Endothelial cell of umbilical vein (primary cell): ENCODE measurements around the gene CDHR1. TPM values are rescaled to one million over a fixed set of nuclear protein-coding genes. Genes with fewer than 3 reads are reported as not detected.

Experiments
- BruUV-seq: library from RNA; stranded (reverse); fragments of 400-500 nt; replicated peaks from 2 replicates; lab custom pipeline; 2021; lab: Mats Ljungman, UMichigan
- CTCF ChIA-PET: fragments of 300-600, 350-600 bp; sonication (Branson Sonifier 250); formaldehyde crosslinking; loops from one replicate; lab custom pipeline; 2021; ENCODE audit warnings: antibody characterized with exemption, inconsistent platforms; lab: Charles Lee
- POLR2A ChIA-PET: fragments of 300-600, 350-600 bp; sonication (Branson Sonifier 250); formaldehyde crosslinking; loops from one replicate; lab custom pipeline; 2021; ENCODE audit warnings: antibody characterized with exemption, inconsistent platforms; lab: Charles Lee
- DNase-seq: peaks from one replicate; pipeline ENCODE4 v3.0.0-alpha.2; 2011; ENCODE audit warnings: low read depth, low spot score
- FAIRE-seq: peaks from 2 replicates; lab custom pipeline; 2011; peaks lifted over from hg19 to GRCh38; lab: Jason Lieb, UNC
- H2AFZ ChIP-seq: 2 replicates; pipeline ENCODE4 v1.6.0; 2012; ENCODE audit warnings: low read depth, low read length, control low read depth, inconsistent platforms
- H3K27ac ChIP-seq: 2 replicates; pipeline ENCODE4 v1.5.1; 2011; ENCODE audit warnings: low read depth, mild to moderate bottlenecking, control low read depth, low read length, moderate library complexity; ENCODE audit not compliant: insufficient read depth
- H3K27me3 ChIP-seq, 2 experiments: 2 replicates each; pipeline versions ENCODE4 v1.6.0 to v1.6.1; 2011; ENCODE audit warnings: low read length in 2 of 2, mixed read lengths in 1 of 2; ENCODE audit not compliant: control insufficient read depth in 2 of 2, insufficient read depth in 2 of 2
- H3K36me3 ChIP-seq, 2 experiments: 2 replicates in 1 of 2; 3 replicates in 1 of 2; pipeline ENCODE4 v1.5.1; 2011; ENCODE audit warnings: low read length in 2 of 2, mild to moderate bottlenecking in 1 of 2, moderate library complexity in 1 of 2; ENCODE audit not compliant: control insufficient read depth in 2 of 2, insufficient read depth in 2 of 2; ENCODE audit errors: extremely low read depth in 1 of 2
- H3K4me1 ChIP-seq: 3 replicates; pipeline ENCODE4 v1.5.1; 2011; ENCODE audit warnings: mild to moderate bottlenecking, low read length; ENCODE audit not compliant: control insufficient read depth, insufficient read depth; ENCODE audit errors: extremely low read depth
- H3K4me2 ChIP-seq: 2 replicates; pipeline ENCODE4 v1.6.1; 2011; ENCODE audit warnings: low read length, control low read depth, mixed read lengths; ENCODE audit not compliant: insufficient read depth
- H3K4me3 ChIP-seq, 3 experiments: fragments of 200-600 bp in 1 of 3; sonication (generic), shearing (Covaris generic) in 1 of 3; replicated peaks in 1 of 3; 2 replicates each; pipeline ENCODE4 v1.5.1; 2011 to 2016; ENCODE audit warnings: control low read depth in 3 of 3, low read length in 3 of 3, mild to moderate bottlenecking in 2 of 3, inconsistent platforms in 1 of 3, low read depth in 1 of 3, moderate library complexity in 1 of 3; ENCODE audit not compliant: insufficient read depth in 1 of 3
- H3K79me2 ChIP-seq: 2 replicates; pipeline ENCODE4 v1.6.0; 2012; ENCODE audit warnings: low read length, inconsistent platforms; ENCODE audit not compliant: control insufficient read depth, insufficient read depth
- H3K9ac ChIP-seq: replicated peaks from 2 replicates; pipeline ENCODE3; 2011; ENCODE audit warnings: low read length, control low read depth; ENCODE audit not compliant: insufficient read depth; ENCODE audit errors: extremely low read depth
- H3K9me1 ChIP-seq: replicated peaks from 3 replicates; pipeline ENCODE4 v1.6.0; 2011; ENCODE audit warnings: mild to moderate bottlenecking, low read length; ENCODE audit not compliant: control insufficient read depth, insufficient read depth; ENCODE audit errors: extremely low read depth
- H3K9me3 ChIP-seq: replicated peaks from 2 replicates; pipeline ENCODE4 v1.5.1; 2012; ENCODE audit warnings: low read length, inconsistent platforms; ENCODE audit not compliant: control insufficient read depth, insufficient read depth
- H4K20me1 ChIP-seq: replicated peaks from 2 replicates; pipeline ENCODE3; 2011; ENCODE audit warnings: mild to moderate bottlenecking, low read length; ENCODE audit not compliant: control insufficient read depth, insufficient read depth; ENCODE audit errors: extremely low read depth
- CTCF ChIP-seq, 2 donors: IDR thresholded peaks; 1 replicate in 1 of 2; 2 replicates in 1 of 2; pipeline ENCODE4 v1.5.1; 2011; ENCODE audit warnings: low read length in 2 of 2, mild to moderate bottlenecking in 2 of 2, moderate library complexity in 2 of 2, control low read depth in 1 of 2, inconsistent platforms in 1 of 2, low read depth in 1 of 2; ENCODE audit not compliant: insufficient read depth in 1 of 2; ENCODE audit errors: extremely low read depth in 1 of 2
- EZH2 ChIP-seq: IDR thresholded peaks from 2 replicates; pipeline ENCODE4 v1.6.1; 2012; ENCODE audit warnings: borderline replicate concordance, low read depth, mild to moderate bottlenecking, moderate library complexity, low read length, inconsistent platforms; ENCODE audit not compliant: severe bottlenecking
- FOS ChIP-seq: IDR thresholded peaks from 2 replicates; pipeline ENCODE4 v1.6.1; 2011; ENCODE audit warnings: mild to moderate bottlenecking, low read length, moderate library complexity, borderline replicate concordance; ENCODE audit not compliant: insufficient read depth
- GATA2 ChIP-seq: IDR thresholded peaks from 2 replicates; pipeline ENCODE4 v1.7.0; 2011; ENCODE audit warnings: low read depth, mild to moderate bottlenecking, moderate library complexity, mixed read lengths, low read length; ENCODE audit not compliant: insufficient read length, insufficient read depth
- JUN ChIP-seq: IDR thresholded peaks from 2 replicates; pipeline ENCODE4 v1.6.1; 2011; ENCODE audit warnings: borderline replicate concordance, low read depth; ENCODE audit not compliant: insufficient read length, insufficient read depth
- MAX ChIP-seq: IDR thresholded peaks from 2 replicates; pipeline ENCODE4 v1.6.1; 2011; ENCODE audit not compliant: insufficient read depth, insufficient read length
- MYC ChIP-seq: IDR thresholded peaks from one replicate; pipeline ENCODE4 v1.6.1; 2011; ENCODE audit warnings: mild to moderate bottlenecking, low read depth, low read length
- POLR2A ChIP-seq: IDR thresholded peaks from 2 replicates; pipeline ENCODE4 v1.6.1; 2012; ENCODE audit warnings: low read depth, mild to moderate bottlenecking, control low read depth, low read length
- POLR2AphosphoS5 ChIP-seq: IDR thresholded peaks from 2 replicates; pipeline ENCODE4 v1.6.1; 2012; ENCODE audit warnings: low read depth, mild to moderate bottlenecking, control low read depth, low read length, moderate library complexity; ENCODE audit not compliant: insufficient read depth
- dilution Hi-C: fragments of 300-500 bp; cut with MboI; formaldehyde crosslinking; loops from one replicate; pipeline ENCODE4 v1.15.0; 2019; ENCODE audit warnings: low sequenced_read_pairs; ENCODE audit not compliant: extremely low pct_ligation_motif_present
- intact Hi-C: fragments of 100-400 bp; cut with micrococcal nuclease; formaldehyde crosslinking; loops from one replicate; pipeline ENCODE4 v1.10.0; 2022
- polyA plus RNA-seq, 4 experiments: library from polyadenylated mRNA; depleted of rRNA in 3 of 4; stranded (reverse) in 3 of 4; unstranded in 1 of 4; fragments of >200 nt; gene quantifications; 2 replicates each; pipeline versions ENCODE4 v1.2.1 to v1.2.3, GENCODE V29; 2011 to 2012; ENCODE audit warnings: missing spikeins in 1 of 4
- total RNA-seq: library from RNA; stranded (reverse); gene quantifications from 2 replicates; pipeline ENCODE4 v1.2.3, GENCODE V29; 2021

The CDHR1 gene
- total and polyA plus RNA-seq, 2 donors (not counting 3 experiments of a cell fraction or from before 2014, with no cell fraction given) = 0.11 to 0.53 TPM

GRCh38 chr10:84177541-84178141 is 16.7 kb upstream of the CDHR1 start:
- POLR2A ChIA-PET = no interaction called here
- no TSS peak for BruUV-seq

More at GRCh38 chr10:84177541-84178141, 16.7 kb upstream of the CDHR1 start:
- TF ChIP-seq CTCF (IDR thresholded peaks at IDR 0.05; ENCODE audit: extremely low read depth in 1 of 2, insufficient read depth in 1 of 2, low read depth in 1 of 2, low read length in 2 of 2) (no peak), GATA2 (no peak), EZH2 (no peak), FOS (no peak), MYC (no peak), POLR2A (no peak), JUN (no peak), POLR2AphosphoS5 (no peak), MAX (no peak)
- CTCF ChIA-PET = no interaction called here
- FAIRE-seq = no peak
- Histone ChIP-seq H3K27me3 (no peaks in the 10 kb centered on the region), H3K27ac (no peak overlapping the region), H3K4me1 (no peaks in the 10 kb centered on the region), H4K20me1 (no peaks in the 10 kb centered on the region), H3K79me2 (no peaks in the 10 kb centered on the region), H3K4me2 (no peak overlapping the region), H2AFZ (no peak overlapping the region), H3K36me3 (no peaks in the 10 kb centered on the region), H3K9me1 (no peaks in the 10 kb centered on the region), H3K9me3 (no peaks in the 10 kb centered on the region), H3K4me3 (no peak overlapping the region), H3K9ac (no peak overlapping the region)
- DNase-seq = no peak
- dilution Hi-C loops = no loop called here
- intact Hi-C loops = no loop called here
